Measurements from ENCODE around the gene YARS2.
"Not testable (repeated sequence)": the region's sequence is repeated elsewhere in the genome, so short reads cannot be mapped to it uniquely, and the experiment has no call there.

YARS2 gene

DNA sequence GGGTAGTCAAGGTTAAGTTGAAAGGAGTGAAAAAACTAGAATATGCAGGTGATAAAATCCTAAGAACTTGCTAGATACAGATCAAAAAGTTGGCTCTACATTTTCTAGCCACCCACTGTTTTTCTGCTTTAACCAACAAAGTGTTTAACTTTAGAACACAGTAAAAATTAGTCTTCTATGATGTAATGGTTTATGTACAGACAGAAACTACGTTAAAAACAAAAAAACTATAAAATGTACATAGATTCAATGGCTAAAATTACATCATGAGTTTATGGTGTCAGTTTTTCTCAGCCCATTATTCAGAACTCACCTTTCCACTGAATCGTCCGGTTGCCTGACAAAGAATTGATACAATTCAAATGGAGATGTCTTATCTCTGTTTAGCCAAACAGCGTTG is 2.1 kb downstream of the YARS2 start:
- ATAC-seq = no peak
- DNase-seq = no peak

DNA sequence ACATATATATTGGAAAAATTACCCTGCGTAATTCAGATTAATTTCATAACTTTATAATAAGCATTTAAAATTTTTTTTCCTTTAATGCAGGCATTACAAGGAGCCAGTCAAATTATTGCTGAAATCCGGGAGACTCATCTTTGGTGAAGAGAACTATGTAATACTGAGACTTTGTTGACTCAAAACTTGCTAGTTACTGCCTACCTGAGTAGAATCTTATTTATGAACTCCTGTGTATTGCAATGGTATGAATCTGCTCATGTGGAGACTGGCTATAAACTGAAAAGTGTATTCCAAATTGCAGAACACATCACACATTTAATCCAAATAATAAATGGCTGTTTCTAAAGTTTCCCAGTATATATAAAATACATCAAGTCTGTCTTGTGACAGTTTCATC is 12.4 kb downstream of the YARS2 start:
- DNase-seq = no peak
- ATAC-seq = no peak

DNA sequence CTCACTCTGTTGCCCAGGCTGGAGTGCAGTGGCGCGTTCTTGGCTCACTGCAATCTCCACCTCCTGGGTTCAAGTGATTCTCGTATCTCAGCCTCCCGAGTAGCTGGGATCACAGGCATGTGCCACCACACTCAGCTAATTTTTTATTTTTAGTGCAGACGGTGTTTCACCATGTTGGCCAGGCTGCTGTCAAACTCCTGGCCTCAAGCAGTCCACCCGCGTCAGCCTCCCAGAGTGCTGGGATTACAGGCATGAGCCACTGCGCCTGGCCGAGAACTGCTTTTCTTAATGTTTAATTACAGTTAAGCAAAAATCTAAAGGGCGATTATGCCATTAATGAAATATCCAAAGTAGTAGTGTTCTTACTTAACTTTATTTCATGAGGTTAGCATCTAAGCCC is 13.6 kb downstream of the YARS2 start:
- ATAC-seq (no peak), DNase-seq (no peak)

- no peak for ATAC-seq
- no peak for DNase-seq
Observed at GRCh38 chr12:32739279-32739678, 16.4 kb downstream of the YARS2 start.

- DNase-seq (no peak), ATAC-seq (no peak)
Observed at GRCh38 chr12:32737715-32738114, 18.0 kb downstream of the YARS2 start.

DNA sequence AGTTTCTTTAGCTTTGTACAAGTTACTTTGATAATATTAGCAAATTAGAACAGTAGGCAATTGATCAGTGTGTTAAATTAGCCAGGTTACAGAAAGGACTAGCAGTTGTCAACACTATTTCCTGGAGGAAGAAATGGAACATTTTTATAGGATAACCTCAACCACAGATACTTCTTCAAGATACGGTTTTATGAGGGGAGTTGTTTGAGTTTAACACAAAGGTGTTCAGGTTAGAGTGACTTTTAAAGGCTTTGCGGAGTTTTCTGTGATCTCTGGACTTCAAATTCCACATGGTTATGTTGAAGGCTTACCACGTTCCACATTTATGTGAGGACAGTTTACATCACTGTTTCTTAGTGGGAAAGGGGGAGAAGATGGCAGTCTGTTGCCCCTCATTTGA is 19.3 kb downstream of the YARS2 start:
- no peak for DNase-seq
- no peak for ATAC-seq

DNA sequence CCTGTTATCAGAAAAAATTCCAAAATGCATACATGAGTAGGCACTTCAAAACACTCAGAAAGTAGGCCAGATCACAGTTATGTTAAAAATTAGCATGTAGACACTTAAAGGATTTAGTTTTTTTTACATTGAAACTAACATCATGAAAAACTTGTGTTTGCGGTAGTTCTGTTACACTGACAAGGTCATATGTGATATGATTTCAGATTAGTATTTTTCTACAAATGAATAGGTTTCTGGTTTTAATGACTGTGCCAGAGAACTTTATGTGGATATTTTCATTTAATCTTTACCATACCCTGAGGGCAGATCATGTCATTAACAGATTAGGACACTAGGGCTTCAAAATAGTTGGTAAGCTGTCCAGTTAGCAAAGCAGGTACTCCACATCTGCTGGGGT is 20.7 kb downstream of the YARS2 start:
- no peak for ATAC-seq

GRCh38 chr12:32727237-32727636 is 28.5 kb downstream of the YARS2 start:
- no peak for ATAC-seq
- no peak for DNase-seq

More for the DNA sequence above, 20.7 kb downstream of the YARS2 start:
- DNase-seq = no peak

GRCh38 chr12:32726286-32726685 is 29.4 kb downstream of the YARS2 start:
- ATAC-seq (no peak), DNase-seq (no peak)

GRCh38 chr12:32725308-32725707 is 30.4 kb downstream of the YARS2 start:
- ATAC-seq, DNase-seq: not testable (repeated sequence)

- DNase-seq (no peak), ATAC-seq (no peak)
Observed at GRCh38 chr12:32718926-32719325, 36.8 kb downstream of the YARS2 start.

- ATAC-seq (no peak), DNase-seq (no peak)
Observed at GRCh38 chr12:32714772-32715171, 40.9 kb downstream of the YARS2 start.

DNA sequence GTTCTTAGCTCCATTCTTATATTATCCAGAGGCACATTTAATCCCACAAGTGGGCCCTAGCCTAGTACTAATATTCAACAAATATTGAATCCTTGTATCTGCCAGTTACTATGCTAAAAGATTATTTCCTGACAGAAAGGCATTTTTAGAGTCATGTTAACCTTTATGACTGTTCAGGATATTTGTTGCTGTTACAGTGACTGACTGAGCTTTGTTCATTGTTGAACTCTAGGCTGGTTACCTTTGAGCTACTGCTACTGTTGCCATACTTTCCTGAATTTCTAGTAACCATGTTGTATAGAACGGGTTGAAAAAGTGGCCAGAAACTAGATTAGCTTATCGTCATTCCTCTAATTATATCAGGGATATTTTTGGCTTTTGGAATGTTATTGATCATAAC is 46.8 kb downstream of the YARS2 start:
- no peak for DNase-seq

DNA sequence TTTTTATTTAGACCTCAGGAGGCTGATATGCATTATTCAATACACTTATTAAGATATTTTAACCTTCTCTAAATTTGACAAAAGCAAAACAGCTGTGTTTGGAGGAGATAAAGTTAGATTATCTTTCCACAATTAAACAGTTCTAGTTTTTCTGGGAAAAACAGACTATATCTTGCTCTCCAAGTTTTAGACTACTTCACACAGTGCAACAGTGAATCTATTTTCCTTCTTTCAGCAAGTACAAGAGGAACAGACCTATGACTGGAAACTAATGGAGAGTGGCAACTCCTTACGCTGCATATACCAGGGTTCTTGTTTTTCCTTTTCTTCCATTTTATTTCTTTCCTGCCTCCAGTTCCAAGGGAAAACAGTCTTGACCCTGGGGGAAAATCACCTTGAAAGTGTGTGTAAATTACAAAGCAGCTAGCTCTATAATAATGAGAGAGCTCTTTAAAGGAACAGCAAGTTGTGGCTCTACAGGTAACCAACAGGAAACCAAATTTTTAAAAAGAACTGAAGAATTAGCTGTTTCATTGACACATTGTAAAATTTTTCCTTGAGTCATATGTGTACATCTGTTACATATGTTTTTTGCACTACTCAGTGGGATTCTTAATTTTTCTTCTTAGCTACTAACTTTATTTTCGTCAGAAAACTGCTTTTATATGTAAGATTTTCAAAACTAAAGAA is 49.2 kb downstream of the YARS2 start:
- DNase-seq (no peak), ATAC-seq (no peak)

More for the DNA sequence above, 46.8 kb downstream of the YARS2 start:
- ATAC-seq = no peak

DNA sequence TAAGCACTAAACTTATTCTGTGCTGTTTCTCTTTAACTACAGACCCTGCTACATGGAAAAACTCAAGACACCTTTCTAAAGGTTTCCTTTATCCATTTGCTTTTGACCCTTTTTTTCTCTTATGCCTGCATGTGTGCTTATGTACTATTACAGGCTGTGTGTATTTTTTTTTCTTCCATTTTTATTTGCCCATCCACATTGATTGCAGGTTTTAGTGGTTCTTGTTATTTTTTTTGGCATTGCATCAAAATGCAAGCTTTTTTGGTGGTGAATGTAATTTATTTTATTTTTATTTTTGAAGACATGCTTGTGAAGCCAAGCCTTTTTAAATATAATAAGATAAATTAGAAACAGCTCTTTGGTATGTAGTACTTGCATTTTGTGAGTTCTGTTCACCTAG is 49.9 kb downstream of the YARS2 start:
- DNase-seq = no peak

GRCh38 chr12:32702946-32703345 is 52.8 kb downstream of the YARS2 start:
- DNase-seq (no peak), ATAC-seq (no peak)

More for the DNA sequence above, 49.9 kb downstream of the YARS2 start:
- no peak for ATAC-seq

DNA sequence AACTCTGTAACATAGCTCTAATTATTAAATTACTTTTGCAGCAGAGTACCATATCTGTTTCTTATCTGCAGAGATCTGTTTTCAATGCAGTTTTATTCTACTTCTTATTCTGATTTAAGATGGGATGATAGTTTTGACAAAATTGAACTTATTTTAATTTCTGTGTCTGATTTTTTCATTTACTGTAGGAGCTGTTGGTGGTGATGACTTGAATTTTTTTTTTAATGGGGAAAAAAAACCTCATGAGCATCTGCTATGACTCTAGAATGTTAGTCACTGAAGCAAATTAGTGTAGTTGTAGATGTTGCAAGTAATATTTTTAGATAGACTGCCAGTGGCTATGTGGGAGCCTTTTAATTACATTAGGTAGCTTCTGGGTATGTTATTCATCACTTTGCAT is 53.2 kb downstream of the YARS2 start:
- ATAC-seq = no peak
- no peak for DNase-seq

- ATAC-seq, DNase-seq: not testable (repeated sequence)
Observed at GRCh38 chr12:32699437-32699836, 56.3 kb downstream of the YARS2 start.

DNA sequence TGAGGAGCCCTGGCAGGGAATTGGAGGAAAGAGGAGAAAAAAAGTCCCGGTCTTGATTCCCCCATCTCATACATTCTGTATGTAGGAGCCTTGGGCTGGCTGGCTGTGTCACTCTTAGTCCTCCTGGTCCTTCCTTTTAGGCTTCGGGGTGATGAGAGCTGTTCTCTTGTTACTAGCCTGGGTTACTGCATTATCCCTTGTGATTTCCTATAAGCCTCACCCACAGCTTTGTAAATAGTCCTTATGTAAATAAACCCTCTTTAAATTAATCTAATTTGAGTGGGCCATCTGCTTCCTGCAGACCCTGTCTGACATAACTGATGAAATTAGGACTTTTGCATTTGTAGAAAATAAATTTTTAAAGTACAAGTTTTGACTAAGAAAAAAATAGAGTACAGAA is 57.4 kb downstream of the YARS2 start:
- ATAC-seq (no peak), DNase-seq (no peak)

DNA sequence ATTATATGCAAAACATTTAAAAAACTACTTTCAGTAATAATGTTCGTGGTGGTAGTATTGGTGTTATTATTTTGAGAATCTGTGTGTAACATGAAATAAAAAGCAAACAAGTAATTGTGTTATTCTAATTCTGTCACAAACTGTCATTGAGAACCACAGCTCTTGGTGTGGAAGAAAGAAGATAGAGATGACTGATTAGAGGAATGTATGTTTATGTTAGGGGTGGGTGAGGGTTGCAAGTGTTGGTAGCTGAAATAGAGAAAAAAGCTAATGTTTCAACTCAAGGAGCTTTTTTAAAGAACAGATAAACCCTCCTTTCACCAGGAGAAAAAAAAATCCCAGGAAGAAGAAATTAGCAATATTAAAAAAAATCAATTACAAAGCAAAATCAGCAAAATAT is 58.3 kb downstream of the YARS2 start:
- ATAC-seq = no peak
- no peak for DNase-seq
